ENCODE measurements around the gene CGB1.
A peak's percentile ranks its signal among the peaks of the same experiment; 100 is the strongest.
"Not testable (repeated sequence)": the region's sequence is repeated elsewhere in the genome, so short reads cannot be mapped to it uniquely, and the experiment has no call there.

Gene CGB1

DNA sequence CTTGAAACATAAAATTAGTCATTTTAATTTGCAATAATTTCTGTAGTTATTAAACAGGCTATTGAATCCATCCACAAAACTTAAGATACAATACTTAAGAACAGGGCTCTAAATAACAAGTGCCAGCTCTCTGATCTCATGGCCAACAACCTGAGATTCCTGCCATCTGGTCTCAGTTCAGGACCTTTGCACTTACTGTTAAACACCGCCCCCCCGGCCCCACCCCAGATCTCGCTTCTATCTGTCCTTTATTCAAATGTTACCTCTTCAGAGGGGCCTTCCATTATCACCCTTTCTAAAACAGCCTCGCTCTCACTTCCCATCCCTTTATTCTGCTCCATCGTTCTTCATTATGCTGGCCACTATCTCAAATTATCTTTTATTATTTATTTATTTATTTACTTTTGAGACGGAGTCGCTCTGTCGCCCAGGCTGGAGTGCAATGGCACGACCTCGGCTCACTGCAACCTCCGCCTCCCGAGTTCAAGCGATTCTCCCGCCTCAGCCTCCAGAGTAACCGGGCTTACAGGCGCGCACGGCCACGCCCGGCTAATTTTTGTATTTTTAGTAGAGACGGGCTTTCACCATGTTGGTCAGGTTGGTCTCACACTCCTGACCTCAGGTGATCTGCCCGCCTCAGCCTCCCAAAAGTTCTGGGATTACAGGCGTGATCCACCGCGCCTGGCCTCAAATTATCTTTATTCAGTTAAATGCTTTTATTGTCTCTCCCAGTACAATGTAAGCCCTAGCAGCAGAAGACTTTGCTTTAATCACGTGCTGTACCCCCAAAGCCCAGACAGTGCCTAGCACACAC, 47.7 kb upstream of the CGB1 start:
- peaks cover 11% of the 10 kb centered on the region; the same call in 1 of the 2 replicates for H3K36me3 ChIP-seq (ENCODE audit: insufficient read depth)
- peaks cover 23% of the 10 kb centered on the region for H3K4me1 ChIP-seq (ENCODE audit: low read depth, poor library complexity, severe bottlenecking)
- H3K27me3 ChIP-seq (ENCODE audit: insufficient read depth, low read depth), result no peaks in the 10 kb centered on the region
- H3K79me2 ChIP-seq (ENCODE audit: insufficient read depth, low read depth), result peaks cover 42% of the 10 kb centered on the region
- H2AFZ ChIP-seq (ENCODE audit: low read depth), result peak overlapping the region; percentile 80
- H3K9ac ChIP-seq, result peak overlapping the region; percentile 81; the same call in 1 of the 2 replicates
- no peak overlapping the region for H3K27ac ChIP-seq
- no peak overlapping the region for H3K4me3 ChIP-seq (IDR thresholded peaks at IDR 0.05; ENCODE audit: insufficient read depth, low read depth, low read length)
- peak overlapping the region; percentile 83 for H3K4me2 ChIP-seq
- peaks cover 24% of the 10 kb centered on the region for H4K20me1 ChIP-seq (ENCODE audit: insufficient read depth)
- TF ChIP-seq, protein P1, sequence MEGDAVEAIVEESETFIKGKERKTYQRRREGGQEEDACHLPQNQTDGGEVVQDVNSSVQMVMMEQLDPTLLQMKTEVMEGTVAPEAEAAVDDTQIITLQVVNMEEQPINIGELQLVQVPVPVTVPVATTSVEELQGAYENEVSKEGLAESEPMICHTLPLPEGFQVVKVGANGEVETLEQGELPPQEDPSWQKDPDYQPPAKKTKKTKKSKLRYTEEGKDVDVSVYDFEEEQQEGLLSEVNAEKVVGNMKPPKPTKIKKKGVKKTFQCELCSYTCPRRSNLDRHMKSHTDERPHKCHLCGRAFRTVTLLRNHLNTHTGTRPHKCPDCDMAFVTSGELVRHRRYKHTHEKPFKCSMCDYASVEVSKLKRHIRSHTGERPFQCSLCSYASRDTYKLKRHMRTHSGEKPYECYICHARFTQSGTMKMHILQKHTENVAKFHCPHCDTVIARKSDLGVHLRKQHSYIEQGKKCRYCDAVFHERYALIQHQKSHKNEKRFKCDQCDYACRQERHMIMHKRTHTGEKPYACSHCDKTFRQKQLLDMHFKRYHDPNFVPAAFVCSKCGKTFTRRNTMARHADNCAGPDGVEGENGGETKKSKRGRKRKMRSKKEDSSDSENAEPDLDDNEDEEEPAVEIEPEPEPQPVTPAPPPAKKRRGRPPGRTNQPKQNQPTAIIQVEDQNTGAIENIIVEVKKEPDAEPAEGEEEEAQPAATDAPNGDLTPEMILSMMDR (conservative IDR thresholded peaks at IDR 0.05; ENCODE audit: low read depth, low read length), result no peak

GRCh38 chr19:49081273-49081672, 44.6 kb upstream of the CGB1 start:
- Histone ChIP-seq H3K4me3 (IDR thresholded peaks at IDR 0.05; ENCODE audit: insufficient read depth, low read depth, low read length) (no peak overlapping the region), H3K9ac (no peak overlapping the region), H3K27ac (no peak overlapping the region), H3K36me3 (ENCODE audit: insufficient read depth) (no peaks in the 10 kb centered on the region), H4K20me1 (ENCODE audit: insufficient read depth) (0 out of 2 replicates have a peak, but pooled peaks cover under 1% of the 10 kb centered on the region), H3K4me2 (no peak overlapping the region), H3K27me3 (ENCODE audit: insufficient read depth, low read depth) (no peaks in the 10 kb centered on the region), H3K4me1 (ENCODE audit: low read depth, poor library complexity, severe bottlenecking) (peaks cover 8% of the 10 kb centered on the region), H2AFZ (ENCODE audit: low read depth) (no peak overlapping the region), H3K79me2 (ENCODE audit: insufficient read depth, low read depth) (peaks cover 10% of the 10 kb centered on the region)
- TF ChIP-seq, protein P1 (conservative IDR thresholded peaks at IDR 0.05; ENCODE audit: low read depth, low read length), result no peak

DNA sequence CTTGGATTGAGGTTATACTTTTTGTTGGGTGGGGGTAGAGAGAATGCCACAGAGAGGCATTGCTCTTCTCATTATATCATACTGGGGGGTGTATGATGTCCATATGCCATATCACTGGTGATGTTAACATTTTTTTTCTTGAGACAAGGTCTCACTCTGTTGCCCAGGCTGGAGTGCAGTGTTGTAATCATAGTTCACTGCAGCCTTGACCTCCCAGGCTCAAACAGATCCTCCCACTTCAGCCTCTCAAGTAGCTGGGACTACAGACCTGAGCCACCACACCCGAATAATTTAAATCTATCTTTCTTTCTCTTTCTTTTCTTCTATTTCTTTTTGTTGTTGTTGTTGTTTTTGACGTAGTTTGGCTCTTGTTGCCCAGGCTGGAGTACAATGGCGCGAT, 43.7 kb upstream of the CGB1 start:
- Histone ChIP-seq H3K79me2 (ENCODE audit: insufficient read depth, low read depth) (peaks cover 2% of the 10 kb centered on the region; the same call in 1 of the 2 replicates), H2AFZ (ENCODE audit: low read depth) (no peak overlapping the region), H3K4me2 (no peak overlapping the region), H3K9ac (no peak overlapping the region), H4K20me1 (ENCODE audit: insufficient read depth) (no peaks in the 10 kb centered on the region), H3K36me3 (ENCODE audit: insufficient read depth) (no peaks in the 10 kb centered on the region), H3K4me3 (IDR thresholded peaks at IDR 0.05; ENCODE audit: insufficient read depth, low read depth, low read length) (no peak overlapping the region), H3K27me3 (ENCODE audit: insufficient read depth, low read depth) (no peaks in the 10 kb centered on the region), H3K4me1 (ENCODE audit: low read depth, poor library complexity, severe bottlenecking) (peaks cover 7% of the 10 kb centered on the region), H3K27ac (no peak overlapping the region)
- TF ChIP-seq, protein P1 (conservative IDR thresholded peaks at IDR 0.05; ENCODE audit: low read depth, low read length), result no peak

DNA sequence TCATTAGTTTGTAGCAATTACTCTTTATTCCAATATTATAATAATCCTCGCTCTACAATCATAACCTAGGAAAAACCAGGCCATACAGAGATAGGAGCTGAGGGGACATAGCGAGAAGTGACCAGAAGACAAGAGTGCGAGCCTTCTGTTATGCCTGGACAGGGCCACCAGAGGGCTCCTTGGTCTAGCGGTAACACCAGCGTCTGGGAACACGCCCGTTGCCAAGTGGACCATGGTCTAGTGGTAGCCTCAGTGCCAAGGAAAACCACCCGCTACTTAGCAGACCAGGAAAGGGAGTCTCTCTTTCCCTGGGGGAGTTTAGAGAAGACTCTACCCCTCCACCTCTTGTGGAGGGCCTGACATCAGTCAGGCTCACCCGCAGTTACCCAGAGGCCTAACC, 38.2 kb upstream of the CGB1 start:
- H3K9ac ChIP-seq; H3K4me2 ChIP-seq; H3K27ac ChIP-seq; H3K79me2 ChIP-seq (ENCODE audit: insufficient read depth, low read depth); H3K4me1 ChIP-seq (ENCODE audit: low read depth, poor library complexity, severe bottlenecking); H4K20me1 ChIP-seq (ENCODE audit: insufficient read depth); H3K4me3 ChIP-seq (IDR thresholded peaks at IDR 0.05; ENCODE audit: insufficient read depth, low read depth, low read length); H2AFZ ChIP-seq (ENCODE audit: low read depth); H3K36me3 ChIP-seq (ENCODE audit: insufficient read depth): not testable (repeated sequence)
- H3K27me3 ChIP-seq (ENCODE audit: insufficient read depth, low read depth), result peaks cover 31% of the 10 kb centered on the region
- TF ChIP-seq, protein P1 (conservative IDR thresholded peaks at IDR 0.05; ENCODE audit: low read depth, low read length), result peak; percentile 42

Data from KMS-11 (cell line).